ENCODE data around the gene NDUFB3. TPM values are rescaled to one million over a fixed set of nuclear protein-coding genes. Genes with fewer than 3 reads are reported as not detected.

The NDUFB3 gene
- total and polyA plus RNA-seq, 10 of the 15 experiments (the other 5 are each of a cell fraction or from before 2014, with no cell fraction given), result 115 to 1,059 (median 187) TPM

DNA sequence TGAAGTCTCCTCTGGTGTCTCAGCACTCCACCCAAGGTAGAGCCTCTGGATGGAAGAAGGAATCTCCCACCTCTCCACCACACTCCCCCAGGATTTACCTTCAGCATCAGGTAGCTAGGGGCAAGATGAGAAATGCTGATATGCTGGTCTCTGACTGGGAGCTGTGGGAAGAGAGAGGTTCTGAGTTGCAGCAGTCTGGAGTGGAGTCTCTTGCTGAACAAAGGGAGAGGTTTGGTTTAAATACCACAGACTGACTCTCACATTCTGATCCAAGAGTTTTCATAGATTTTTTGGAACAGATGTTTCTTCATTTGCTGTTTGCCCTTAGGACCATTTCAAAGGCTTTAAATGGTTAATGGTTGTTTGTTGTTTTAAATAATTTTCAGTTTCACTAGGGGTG is 43.0 kb downstream of the NDUFB3 start:
- TSS peak; percentile 79 for BruUV-seq (replicated peaks)
- POLR2A ChIA-PET, result interaction anchor here (0.6 to 7.0 kb wide), 7 partner anchors 16 to 250 kb away, joined by 3 to 127 read pairs (median 4); partner anchors contain the start of gene CLK1
- peaks cover 51% of the 10 kb centered on the region for H3K79me2 ChIP-seq (ENCODE audit: control insufficient read depth, insufficient read depth, low read length)
- TF ChIP-seq TAF1 (IDR thresholded peaks at IDR 0.05; ENCODE audit: borderline replicate concordance, low read depth, low read length) (no peak), RAD21 (IDR thresholded peaks at IDR 0.05; ENCODE audit: insufficient read depth, low read depth, low read length) (no peak), ASH2L (IDR thresholded peaks at IDR 0.05; ENCODE audit: borderline replicate concordance, low read depth) (no peak), ZNF384 (IDR thresholded peaks at IDR 0.05; ENCODE audit: borderline replicate concordance, low read depth, low read length) (no peak), MYC (IDR thresholded peaks at IDR 0.05; ENCODE audit: insufficient read depth, insufficient read length, insufficient replicate concordance, low read length, severe bottlenecking) (no peak), NFYB (IDR thresholded peaks at IDR 0.05; ENCODE audit: insufficient read depth, low read depth, low read length) (no peak), WRNIP1 (IDR thresholded peaks at IDR 0.05; ENCODE audit: borderline replicate concordance, low read depth, low read length) (no peak), SMARCA5 (IDR thresholded peaks at IDR 0.05) (no peak), NR2C1 (IDR thresholded peaks at IDR 0.05) (no peak), NFXL1 (IDR thresholded peaks at IDR 0.05; ENCODE audit: borderline replicate concordance) (no peak), POLR2A (IDR thresholded peaks at IDR 0.05; ENCODE audit: low read depth, low read length) (no peak)
- TF ChIP-seq, protein P1, sequence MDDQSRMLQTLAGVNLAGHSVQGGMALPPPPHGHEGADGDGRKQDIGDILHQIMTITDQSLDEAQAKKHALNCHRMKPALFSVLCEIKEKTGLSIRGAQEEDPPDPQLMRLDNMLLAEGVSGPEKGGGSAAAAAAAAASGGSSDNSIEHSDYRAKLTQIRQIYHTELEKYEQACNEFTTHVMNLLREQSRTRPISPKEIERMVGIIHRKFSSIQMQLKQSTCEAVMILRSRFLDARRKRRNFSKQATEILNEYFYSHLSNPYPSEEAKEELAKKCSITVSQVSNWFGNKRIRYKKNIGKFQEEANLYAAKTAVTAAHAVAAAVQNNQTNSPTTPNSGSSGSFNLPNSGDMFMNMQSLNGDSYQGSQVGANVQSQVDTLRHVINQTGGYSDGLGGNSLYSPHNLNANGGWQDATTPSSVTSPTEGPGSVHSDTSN (IDR thresholded peaks at IDR 0.05; ENCODE audit: insufficient replicate concordance, low read depth, low read length), result no peak
- TF ChIP-seq, protein P2, sequence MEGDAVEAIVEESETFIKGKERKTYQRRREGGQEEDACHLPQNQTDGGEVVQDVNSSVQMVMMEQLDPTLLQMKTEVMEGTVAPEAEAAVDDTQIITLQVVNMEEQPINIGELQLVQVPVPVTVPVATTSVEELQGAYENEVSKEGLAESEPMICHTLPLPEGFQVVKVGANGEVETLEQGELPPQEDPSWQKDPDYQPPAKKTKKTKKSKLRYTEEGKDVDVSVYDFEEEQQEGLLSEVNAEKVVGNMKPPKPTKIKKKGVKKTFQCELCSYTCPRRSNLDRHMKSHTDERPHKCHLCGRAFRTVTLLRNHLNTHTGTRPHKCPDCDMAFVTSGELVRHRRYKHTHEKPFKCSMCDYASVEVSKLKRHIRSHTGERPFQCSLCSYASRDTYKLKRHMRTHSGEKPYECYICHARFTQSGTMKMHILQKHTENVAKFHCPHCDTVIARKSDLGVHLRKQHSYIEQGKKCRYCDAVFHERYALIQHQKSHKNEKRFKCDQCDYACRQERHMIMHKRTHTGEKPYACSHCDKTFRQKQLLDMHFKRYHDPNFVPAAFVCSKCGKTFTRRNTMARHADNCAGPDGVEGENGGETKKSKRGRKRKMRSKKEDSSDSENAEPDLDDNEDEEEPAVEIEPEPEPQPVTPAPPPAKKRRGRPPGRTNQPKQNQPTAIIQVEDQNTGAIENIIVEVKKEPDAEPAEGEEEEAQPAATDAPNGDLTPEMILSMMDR (IDR thresholded peaks at IDR 0.05 in 2 of 3, conservative IDR thresholded peaks at IDR 0.05 in 1 of 3; ENCODE audit: control insufficient read depth in 2 of 3, extremely low read depth in 1 of 3, insufficient read depth in 1 of 3, low read depth in 3 of 3, low read length in 3 of 3), result no peak
- TF ChIP-seq, protein P3, sequence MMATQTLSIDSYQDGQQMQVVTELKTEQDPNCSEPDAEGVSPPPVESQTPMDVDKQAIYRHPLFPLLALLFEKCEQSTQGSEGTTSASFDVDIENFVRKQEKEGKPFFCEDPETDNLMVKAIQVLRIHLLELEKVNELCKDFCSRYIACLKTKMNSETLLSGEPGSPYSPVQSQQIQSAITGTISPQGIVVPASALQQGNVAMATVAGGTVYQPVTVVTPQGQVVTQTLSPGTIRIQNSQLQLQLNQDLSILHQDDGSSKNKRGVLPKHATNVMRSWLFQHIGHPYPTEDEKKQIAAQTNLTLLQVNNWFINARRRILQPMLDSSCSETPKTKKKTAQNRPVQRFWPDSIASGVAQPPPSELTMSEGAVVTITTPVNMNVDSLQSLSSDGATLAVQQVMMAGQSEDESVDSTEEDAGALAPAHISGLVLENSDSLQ (IDR thresholded peaks at IDR 0.05), result no peak
- TF ChIP-seq, protein P4, sequence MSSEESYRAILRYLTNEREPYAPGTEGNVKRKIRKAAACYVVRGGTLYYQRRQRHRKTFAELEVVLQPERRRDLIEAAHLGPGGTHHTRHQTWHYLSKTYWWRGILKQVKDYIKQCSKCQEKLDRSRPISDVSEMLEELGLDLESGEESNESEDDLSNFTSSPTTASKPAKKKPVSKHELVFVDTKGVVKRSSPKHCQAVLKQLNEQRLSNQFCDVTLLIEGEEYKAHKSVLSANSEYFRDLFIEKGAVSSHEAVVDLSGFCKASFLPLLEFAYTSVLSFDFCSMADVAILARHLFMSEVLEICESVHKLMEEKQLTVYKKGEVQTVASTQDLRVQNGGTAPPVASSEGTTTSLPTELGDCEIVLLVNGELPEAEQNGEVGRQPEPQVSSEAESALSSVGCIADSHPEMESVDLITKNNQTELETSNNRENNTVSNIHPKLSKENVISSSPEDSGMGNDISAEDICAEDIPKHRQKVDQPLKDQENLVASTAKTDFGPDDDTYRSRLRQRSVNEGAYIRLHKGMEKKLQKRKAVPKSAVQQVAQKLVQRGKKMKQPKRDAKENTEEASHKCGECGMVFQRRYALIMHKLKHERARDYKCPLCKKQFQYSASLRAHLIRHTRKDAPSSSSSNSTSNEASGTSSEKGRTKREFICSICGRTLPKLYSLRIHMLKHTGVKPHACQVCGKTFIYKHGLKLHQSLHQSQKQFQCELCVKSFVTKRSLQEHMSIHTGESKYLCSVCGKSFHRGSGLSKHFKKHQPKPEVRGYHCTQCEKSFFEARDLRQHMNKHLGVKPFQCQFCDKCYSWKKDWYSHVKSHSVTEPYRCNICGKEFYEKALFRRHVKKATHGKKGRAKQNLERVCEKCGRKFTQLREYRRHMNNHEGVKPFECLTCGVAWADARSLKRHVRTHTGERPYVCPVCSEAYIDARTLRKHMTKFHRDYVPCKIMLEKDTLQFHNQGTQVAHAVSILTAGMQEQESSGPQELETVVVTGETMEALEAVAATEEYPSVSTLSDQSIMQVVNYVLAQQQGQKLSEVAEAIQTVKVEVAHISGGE (CRISPR knock-in tag; IDR thresholded peaks at IDR 0.05), result no peak

More for the DNA sequence above, 43.0 kb downstream of the NDUFB3 start:
- ATAC-seq, result no peak
- DNase-seq (ENCODE audit: low read depth, low spot score), result no peak
- ChIA-PET RAD21 (ENCODE audit: unreplicated experiment) (interaction anchor here (0.7 to 7.7 kb wide), 7 partner anchors 14 to 152 kb away, joined by 3 to 71 read pairs (median 3); no protein-coding TSS in a partner anchor), SMC1A (ENCODE audit: uncharacterized antibody, unreplicated experiment) (interaction anchor here (0.8 to 9.4 kb wide), 12 partner anchors 11 to 402 kb away, joined by 3 to 143 read pairs (median 4); partner anchors contain the start of genes CASP10 and NDUFB3), CTCF (interaction anchor here (0.9 to 5.0 kb wide), 14 partner anchors 8 to 214 kb away, joined by 3 to 53 read pairs (median 4); no protein-coding TSS in a partner anchor)
- no peak overlapping the region for H2AFZ ChIP-seq (ENCODE audit: control insufficient read depth, low read depth, low read length)
- intact Hi-C loops (cut with micrococcal nuclease; ENCODE audit: unreplicated experiment), result loop anchor here (5.0 kb wide), 3 partner anchors 62 to 153 kb away; partner anchors contain the start of gene ORC2
- no peaks in the 10 kb centered on the region for H4K20me1 ChIP-seq (ENCODE audit: control insufficient read depth, insufficient read depth)
- H3K27me3 ChIP-seq (replicated peaks in 1 of 2; ENCODE audit: control insufficient read depth in 2 of 2, insufficient read depth in 2 of 2, low read length in 1 of 2), result no peaks in the 10 kb centered on the region
- no peak for FAIRE-seq
- H3K4me3 ChIP-seq, result peak overlapping the region; percentile 82
- no peaks in the 10 kb centered on the region for H3K9me3 ChIP-seq (replicated peaks; ENCODE audit: control insufficient read depth, insufficient read depth, low read length)
- H3K9ac ChIP-seq (ENCODE audit: control insufficient read depth, insufficient read depth, low read length), result peak overlapping the region; percentile 99; the same call in 1 of the 2 replicates
- peak overlapping the region; percentile 28; the same call in 1 of the 2 replicates for H3K27ac ChIP-seq (ENCODE audit: control insufficient read depth, insufficient read depth)
- H3K4me1 ChIP-seq (ENCODE audit: control insufficient read depth, insufficient read depth, low read length), result peaks cover 6% of the 10 kb centered on the region; the same call in 1 of the 2 replicates
- H3K36me3 ChIP-seq (ENCODE audit: control insufficient read depth in 2 of 2, insufficient read depth in 2 of 2, low read length in 1 of 2), result no peaks in the 10 kb centered on the region
- peak overlapping the region; percentile 98 for H3K4me2 ChIP-seq (ENCODE audit: control insufficient read depth, insufficient read depth)
- in situ Hi-C loops (cut with MboI), result no loop called here
